HG03139 (cell line): ENCODE data around the gene CCDC102A.

Source experiments
- ATAC-seq: cut with Tn5 transposase; IDR thresholded peaks from one replicate; pipeline ENCODE4 v1.9.1; 2021; ENCODE audit not compliant: unreplicated experiment

Gene CCDC102A

GRCh38 chr16:57462978-57463362 lies 73.4 kb downstream of the CCDC102A start:
- no peak for ATAC-seq

- peak; percentile 92 for ATAC-seq
Measured at GRCh38 chr16:57462209-57462977, 74.0 kb downstream of the CCDC102A start, which contains the start of gene POLR2C. TSS of gene POLR2C (plus strand) at chr16:57462679. CDS start at chr16:57462725, 46 bp downstream.
